HCT116 (cell line): Measurements from ENCODE around the gene HOTAIR.

Source experiments
- ATF3 ChIP-seq: IDR thresholded peaks from 2 replicates; pipeline ENCODE4 v1.6.1; 2012
- CTCF ChIP-seq, 3 experiments: fragments of 200-600 bp in 1 of 3; sonication (generic) in 1 of 3; IDR thresholded peaks in 2 of 3; conservative IDR thresholded peaks in 1 of 3; 2 replicates each; pipeline ENCODE4 v1.5.1; 2012 to 2017; ENCODE audit warnings: low read depth in 2 of 3, low read length in 2 of 3, antibody characterized with exemption in 1 of 3, borderline replicate concordance in 1 of 3, control low read depth in 1 of 3, mild to moderate bottlenecking in 1 of 3, mixed read lengths in 1 of 3, mixed run types in 1 of 3, moderate library complexity in 1 of 3; ENCODE audit not compliant: insufficient read depth in 1 of 3
- EZH2 ChIP-seq: fragments of 200-600 bp; sonication (generic); IDR thresholded peaks from 2 replicates; pipeline ENCODE4 v1.6.1; 2017; ENCODE audit warnings: antibody characterized with exemption, mixed run types
- POLR2A ChIP-seq: IDR thresholded peaks from 2 replicates; pipeline ENCODE4 v1.7.0; 2011; ENCODE audit warnings: borderline replicate concordance; ENCODE audit not compliant: insufficient read depth, insufficient read length; ENCODE audit errors: extremely low read depth
- POLR2AphosphoS5 ChIP-seq: IDR thresholded peaks from 2 replicates; pipeline ENCODE4 v1.6.1; 2011; ENCODE audit warnings: mild to moderate bottlenecking, low read depth, low read length, moderate library complexity
- SP1 ChIP-seq: IDR thresholded peaks from 2 replicates; pipeline ENCODE4 v1.6.1; 2012; ENCODE audit warnings: low read depth
- TCF7L2 ChIP-seq: IDR thresholded peaks from 2 replicates; pipeline ENCODE4 v1.7.0; 2011; ENCODE audit warnings: borderline replicate concordance, inconsistent platforms; ENCODE audit not compliant: insufficient read depth, insufficient read length; ENCODE audit errors: extremely low read depth
- ZFX ChIP-seq: fragments of 450-650 bp; IDR thresholded peaks from 2 replicates; pipeline ENCODE4 v1.6.1; 2017
- TF ChIP-seq, protein P1 (sequence below): IDR thresholded peaks from 2 replicates; pipeline ENCODE4 v1.6.1; 2012; ENCODE audit warnings: low read depth
- TF ChIP-seq, protein P2 (sequence below): IDR thresholded peaks from 2 replicates; pipeline ENCODE4 v1.6.1; 2012

GRCh38 chr12:54016051-54016450, 41.3 kb upstream of the HOTAIR start:
- TF ChIP-seq CTCF (IDR thresholded peaks at IDR 0.05 in 2 of 3, conservative IDR thresholded peaks at IDR 0.05 in 1 of 3; ENCODE audit: borderline replicate concordance in 1 of 3, insufficient read depth in 1 of 3, low read depth in 2 of 3, low read length in 2 of 3) (no peak), POLR2A (no peak), EZH2 (no peak), SP1 (no peak), ZFX (no peak), ATF3 (no peak), TCF7L2 (no peak), POLR2AphosphoS5 (no peak)
- TF ChIP-seq, protein P1, sequence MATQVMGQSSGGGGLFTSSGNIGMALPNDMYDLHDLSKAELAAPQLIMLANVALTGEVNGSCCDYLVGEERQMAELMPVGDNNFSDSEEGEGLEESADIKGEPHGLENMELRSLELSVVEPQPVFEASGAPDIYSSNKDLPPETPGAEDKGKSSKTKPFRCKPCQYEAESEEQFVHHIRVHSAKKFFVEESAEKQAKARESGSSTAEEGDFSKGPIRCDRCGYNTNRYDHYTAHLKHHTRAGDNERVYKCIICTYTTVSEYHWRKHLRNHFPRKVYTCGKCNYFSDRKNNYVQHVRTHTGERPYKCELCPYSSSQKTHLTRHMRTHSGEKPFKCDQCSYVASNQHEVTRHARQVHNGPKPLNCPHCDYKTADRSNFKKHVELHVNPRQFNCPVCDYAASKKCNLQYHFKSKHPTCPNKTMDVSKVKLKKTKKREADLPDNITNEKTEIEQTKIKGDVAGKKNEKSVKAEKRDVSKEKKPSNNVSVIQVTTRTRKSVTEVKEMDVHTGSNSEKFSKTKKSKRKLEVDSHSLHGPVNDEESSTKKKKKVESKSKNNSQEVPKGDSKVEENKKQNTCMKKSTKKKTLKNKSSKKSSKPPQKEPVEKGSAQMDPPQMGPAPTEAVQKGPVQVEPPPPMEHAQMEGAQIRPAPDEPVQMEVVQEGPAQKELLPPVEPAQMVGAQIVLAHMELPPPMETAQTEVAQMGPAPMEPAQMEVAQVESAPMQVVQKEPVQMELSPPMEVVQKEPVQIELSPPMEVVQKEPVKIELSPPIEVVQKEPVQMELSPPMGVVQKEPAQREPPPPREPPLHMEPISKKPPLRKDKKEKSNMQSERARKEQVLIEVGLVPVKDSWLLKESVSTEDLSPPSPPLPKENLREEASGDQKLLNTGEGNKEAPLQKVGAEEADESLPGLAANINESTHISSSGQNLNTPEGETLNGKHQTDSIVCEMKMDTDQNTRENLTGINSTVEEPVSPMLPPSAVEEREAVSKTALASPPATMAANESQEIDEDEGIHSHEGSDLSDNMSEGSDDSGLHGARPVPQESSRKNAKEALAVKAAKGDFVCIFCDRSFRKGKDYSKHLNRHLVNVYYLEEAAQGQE, result no peak
- TF ChIP-seq, protein P2, sequence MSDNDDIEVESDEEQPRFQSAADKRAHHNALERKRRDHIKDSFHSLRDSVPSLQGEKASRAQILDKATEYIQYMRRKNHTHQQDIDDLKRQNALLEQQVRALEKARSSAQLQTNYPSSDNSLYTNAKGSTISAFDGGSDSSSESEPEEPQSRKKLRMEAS, result no peak
